HS-5 (cell line): ENCODE data around the gene LAPTM5.

Source experiments
- DNase-seq: peaks from one replicate; pipeline ENCODE4 v3.0.0-alpha.2; 2012; ENCODE audit warnings: low read depth

LAPTM5 gene

GRCh38 chr1:30786264-30786991, 28.9 kb upstream of the LAPTM5 start:
- DNase-seq, result no peak

GRCh38 chr1:30785714-30786113, 28.1 kb upstream of the LAPTM5 start:
- no peak for DNase-seq

GRCh38 chr1:30785181-30785580, 27.6 kb upstream of the LAPTM5 start:
- no peak for DNase-seq

- no peak for DNase-seq
Observed at GRCh38 chr1:30783256-30783915, 25.8 kb upstream of the LAPTM5 start.

GRCh38 chr1:30782361-30783255, 25.0 kb upstream of the LAPTM5 start:
- DNase-seq, result no peak

GRCh38 chr1:30781906-30782305, 24.3 kb upstream of the LAPTM5 start:
- DNase-seq, result no peak

- DNase-seq, result no peak
Observed at GRCh38 chr1:30780409-30780808, 22.8 kb upstream of the LAPTM5 start.

GRCh38 chr1:30779294-30780071, 21.9 kb upstream of the LAPTM5 start:
- DNase-seq, result peak; percentile 20

GRCh38 chr1:30778979-30779293, 21.4 kb upstream of the LAPTM5 start:
- DNase-seq, result no peak

- DNase-seq, result peak; percentile 44
Observed at GRCh38 chr1:30778154-30778978, 20.8 kb upstream of the LAPTM5 start.

- no peak for DNase-seq
Observed at GRCh38 chr1:30777904-30778153, 20.3 kb upstream of the LAPTM5 start.

GRCh38 chr1:30777060-30777903, 19.7 kb upstream of the LAPTM5 start:
- DNase-seq, result no peak

- DNase-seq, result no peak
Observed at GRCh38 chr1:30776097-30777059, 18.8 kb upstream of the LAPTM5 start.

GRCh38 chr1:30775433-30775975, 17.9 kb upstream of the LAPTM5 start:
- DNase-seq, result no peak

GRCh38 chr1:30774550-30775432, 17.2 kb upstream of the LAPTM5 start:
- no peak for DNase-seq

GRCh38 chr1:30773722-30774358, 16.3 kb upstream of the LAPTM5 start:
- DNase-seq, result no peak

GRCh38 chr1:30771005-30771404, 13.4 kb upstream of the LAPTM5 start:
- no peak for DNase-seq

- DNase-seq, result no peak
Observed at GRCh38 chr1:30770150-30770549, 12.6 kb upstream of the LAPTM5 start.
